Measurements from ENCODE around the gene FAM83C. TPM values are rescaled to one million over a fixed set of nuclear protein-coding genes. Genes with fewer than 3 reads are reported as not detected.

The FAM83C gene
- total RNA-seq, 1 donor from 2014 or later: not detected

GRCh38 chr20:35240811-35241293, 51.4 kb downstream of the FAM83C start:
- no peak for TF ChIP-seq CTCF (IDR thresholded peaks at IDR 0.05)
- peaks cover 6% of the 10 kb centered on the region for H3K36me3 Mint-ChIP-seq (ENCODE audit: low read depth)
- POLR2A ChIA-PET: interaction anchor here (0.6 kb wide), 1 partner anchor 211 kb away, joined by 4 read pairs; no protein-coding TSS in a partner anchor
- ATAC-seq (ENCODE audit: low read depth): no peak
- intact Hi-C loops (cut with micrococcal nuclease): no loop called here
- no peak overlapping the region for H3K4me3 Mint-ChIP-seq
- no peak for DNase-seq
- no peaks in the 10 kb centered on the region for H3K4me1 Mint-ChIP-seq
- H3K27ac Mint-ChIP-seq: no peak overlapping the region
- H3K9me3 Mint-ChIP-seq: no peaks in the 10 kb centered on the region
- peaks cover 4% of the 10 kb centered on the region for H3K27me3 Mint-ChIP-seq
- CTCF ChIA-PET: no interaction called here

GRCh38 chr20:35240083-35240810, 52.0 kb downstream of the FAM83C start:
- peaks cover 9% of the 10 kb centered on the region for H3K36me3 Mint-ChIP-seq (ENCODE audit: low read depth)
- TF ChIP-seq CTCF (IDR thresholded peaks at IDR 0.05): no peak
- ChIA-PET CTCF (no interaction called here), POLR2A (no interaction called here)
- ATAC-seq (ENCODE audit: low read depth): no peak
- no peaks in the 10 kb centered on the region for H3K9me3 Mint-ChIP-seq
- intact Hi-C loops (cut with micrococcal nuclease): no loop called here
- H3K4me3 Mint-ChIP-seq: no peak overlapping the region
- H3K27me3 Mint-ChIP-seq: peaks cover 4% of the 10 kb centered on the region
- H3K27ac Mint-ChIP-seq: no peak overlapping the region
- DNase-seq: no peak
- no peaks in the 10 kb centered on the region for H3K4me1 Mint-ChIP-seq

- CTCF ChIA-PET: no interaction called here
- DNase-seq: no peak
- POLR2A ChIA-PET: no interaction called here
- intact Hi-C loops (cut with micrococcal nuclease): no loop called here
- Mint-ChIP-seq H3K4me3 (no peak overlapping the region), H3K36me3 (ENCODE audit: low read depth) (peaks cover 21% of the 10 kb centered on the region), H3K4me1 (no peaks in the 10 kb centered on the region), H3K9me3 (no peaks in the 10 kb centered on the region), H3K27ac (no peak overlapping the region), H3K27me3 (peaks cover 12% of the 10 kb centered on the region)
- no peak for TF ChIP-seq CTCF (IDR thresholded peaks at IDR 0.05)
- ATAC-seq (ENCODE audit: low read depth): no peak
These were observed 53.5 kb downstream of the FAM83C start for GRCh38 chr20:35238735-35239134.

GRCh38 chr20:35238170-35238569, 54.1 kb downstream of the FAM83C start:
- intact Hi-C loops (cut with micrococcal nuclease): no loop called here
- no peak overlapping the region for H3K4me3 Mint-ChIP-seq
- H3K36me3 Mint-ChIP-seq (ENCODE audit: low read depth): peaks cover 21% of the 10 kb centered on the region
- CTCF ChIA-PET: no interaction called here
- TF ChIP-seq CTCF (IDR thresholded peaks at IDR 0.05): no peak
- POLR2A ChIA-PET: no interaction called here
- no peaks in the 10 kb centered on the region for H3K9me3 Mint-ChIP-seq
- H3K27me3 Mint-ChIP-seq: peaks cover 12% of the 10 kb centered on the region
- H3K27ac Mint-ChIP-seq: no peak overlapping the region
- no peak for ATAC-seq (ENCODE audit: low read depth)
- no peak for DNase-seq
- no peaks in the 10 kb centered on the region for H3K4me1 Mint-ChIP-seq

GRCh38 chr20:35237486-35237885, 54.7 kb downstream of the FAM83C start:
- Mint-ChIP-seq H3K27ac (no peak overlapping the region), H3K36me3 (ENCODE audit: low read depth) (peaks cover 22% of the 10 kb centered on the region), H3K4me3 (no peak overlapping the region), H3K4me1 (no peaks in the 10 kb centered on the region), H3K27me3 (peaks cover 16% of the 10 kb centered on the region), H3K9me3 (no peaks in the 10 kb centered on the region)
- ChIA-PET POLR2A (no interaction called here), CTCF (no interaction called here)
- intact Hi-C loops (cut with micrococcal nuclease): no loop called here
- DNase-seq (no peak), ATAC-seq (ENCODE audit: low read depth) (no peak)
- TF ChIP-seq CTCF (IDR thresholded peaks at IDR 0.05): no peak

Data from activated B cell treated with CpG ODN at 0.5 μM for 24 hours (primary cell).